Fibroblast of mammary gland (primary cell): ENCODE results near the gene DAAM2.

ENCODE experiments used
- DNase-seq: peaks from one replicate; pipeline ENCODE4 v3.0.0-alpha.2; 2010; ENCODE audit warnings: low read depth
- H3K4me3 ChIP-seq: 2 replicates; pipeline ENCODE4 v1.5.1; 2011; ENCODE audit warnings: low read depth, mild to moderate bottlenecking, low read length, moderate library complexity; ENCODE audit not compliant: control insufficient read depth
- TF ChIP-seq, protein P1 (sequence below): conservative IDR thresholded peaks from 2 replicates; pipeline ENCODE4 v1.5.1; 2011; ENCODE audit warnings: low read depth, low read length, inconsistent platforms; ENCODE audit not compliant: control insufficient read depth, insufficient read depth

Gene DAAM2

DNA sequence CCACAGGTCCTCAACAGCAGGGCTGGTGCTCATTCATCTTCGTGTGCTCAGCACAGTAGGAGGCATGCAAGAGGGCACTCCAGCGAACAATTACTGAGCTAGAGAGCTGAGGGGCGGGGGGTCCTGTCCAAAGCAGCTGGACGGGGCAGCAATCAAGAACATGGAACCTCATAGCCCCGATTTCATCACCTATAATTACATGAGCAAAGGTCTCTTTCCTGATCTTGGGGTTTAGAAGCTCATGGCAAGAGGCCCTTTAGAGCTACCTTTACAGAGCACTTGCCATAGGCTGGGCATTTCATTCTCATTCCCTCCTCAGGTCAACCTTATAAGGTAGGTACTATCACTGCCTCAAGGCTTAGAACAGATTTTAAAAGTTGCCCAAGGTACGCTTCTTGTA, 131.7 kb downstream of the DAAM2 start:
- no peak for DNase-seq
- H3K4me3 ChIP-seq = no peak overlapping the region
- TF ChIP-seq, protein P1, sequence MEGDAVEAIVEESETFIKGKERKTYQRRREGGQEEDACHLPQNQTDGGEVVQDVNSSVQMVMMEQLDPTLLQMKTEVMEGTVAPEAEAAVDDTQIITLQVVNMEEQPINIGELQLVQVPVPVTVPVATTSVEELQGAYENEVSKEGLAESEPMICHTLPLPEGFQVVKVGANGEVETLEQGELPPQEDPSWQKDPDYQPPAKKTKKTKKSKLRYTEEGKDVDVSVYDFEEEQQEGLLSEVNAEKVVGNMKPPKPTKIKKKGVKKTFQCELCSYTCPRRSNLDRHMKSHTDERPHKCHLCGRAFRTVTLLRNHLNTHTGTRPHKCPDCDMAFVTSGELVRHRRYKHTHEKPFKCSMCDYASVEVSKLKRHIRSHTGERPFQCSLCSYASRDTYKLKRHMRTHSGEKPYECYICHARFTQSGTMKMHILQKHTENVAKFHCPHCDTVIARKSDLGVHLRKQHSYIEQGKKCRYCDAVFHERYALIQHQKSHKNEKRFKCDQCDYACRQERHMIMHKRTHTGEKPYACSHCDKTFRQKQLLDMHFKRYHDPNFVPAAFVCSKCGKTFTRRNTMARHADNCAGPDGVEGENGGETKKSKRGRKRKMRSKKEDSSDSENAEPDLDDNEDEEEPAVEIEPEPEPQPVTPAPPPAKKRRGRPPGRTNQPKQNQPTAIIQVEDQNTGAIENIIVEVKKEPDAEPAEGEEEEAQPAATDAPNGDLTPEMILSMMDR = no peak

DNA sequence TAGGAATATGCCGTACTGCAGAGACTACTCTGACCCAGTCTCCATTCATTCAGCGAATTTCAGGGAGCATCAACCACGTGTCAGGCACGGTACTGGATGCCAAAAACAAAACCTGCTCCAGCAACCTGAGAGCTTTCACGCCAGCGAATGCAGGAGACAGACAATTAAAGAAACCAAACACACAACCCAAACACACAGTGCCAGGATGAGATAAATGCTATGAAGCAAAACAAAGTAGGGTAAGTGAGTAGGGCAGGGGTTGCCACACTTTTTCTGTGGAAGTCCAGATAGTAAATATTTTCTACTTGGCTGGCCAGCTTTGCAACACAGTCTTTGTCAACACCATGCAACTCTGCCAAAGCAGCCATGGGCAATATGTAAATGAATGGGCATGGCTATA, 132.1 kb downstream of the DAAM2 start:
- TF ChIP-seq, protein P1 = no peak
- no peak for DNase-seq
- no peak overlapping the region for H3K4me3 ChIP-seq

DNA sequence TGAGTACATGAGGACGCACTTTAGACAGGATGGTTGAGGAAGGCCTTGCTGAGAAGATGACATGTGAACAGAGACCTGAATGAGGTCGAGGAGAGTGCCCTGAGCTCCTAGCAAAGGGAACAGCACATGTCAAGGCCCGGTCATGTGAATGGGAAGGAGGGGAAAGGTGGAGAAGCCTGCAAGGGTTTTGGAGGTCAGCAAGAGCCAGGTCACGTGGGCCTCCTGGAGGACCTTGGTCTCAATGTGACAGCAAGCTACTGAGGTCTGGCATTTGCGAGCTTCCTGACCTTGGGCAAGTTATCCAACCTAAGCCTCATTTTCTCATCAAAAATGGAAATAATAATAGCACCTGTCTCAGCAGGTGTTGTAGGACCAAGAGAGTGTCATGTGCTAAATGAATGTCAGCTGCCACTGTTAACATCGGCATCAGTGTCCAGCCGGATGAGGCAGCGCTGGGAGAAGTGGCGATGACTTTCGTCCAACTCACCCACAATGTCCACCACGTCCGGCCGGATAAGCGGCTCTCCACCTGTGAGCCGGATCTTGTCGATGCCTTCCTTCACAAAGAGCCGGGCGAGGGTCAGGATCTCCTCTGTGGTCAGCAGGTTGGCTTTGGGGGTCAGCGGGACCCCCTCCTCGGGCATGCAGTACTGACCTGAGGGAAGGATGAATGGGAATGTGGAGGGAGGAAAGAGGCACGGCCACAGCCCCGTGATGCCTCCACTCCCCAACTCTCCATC, 133.2 kb downstream of the DAAM2 start:
- no peak for DNase-seq
- TF ChIP-seq, protein P1 = no peak
- no peak overlapping the region for H3K4me3 ChIP-seq

DNA sequence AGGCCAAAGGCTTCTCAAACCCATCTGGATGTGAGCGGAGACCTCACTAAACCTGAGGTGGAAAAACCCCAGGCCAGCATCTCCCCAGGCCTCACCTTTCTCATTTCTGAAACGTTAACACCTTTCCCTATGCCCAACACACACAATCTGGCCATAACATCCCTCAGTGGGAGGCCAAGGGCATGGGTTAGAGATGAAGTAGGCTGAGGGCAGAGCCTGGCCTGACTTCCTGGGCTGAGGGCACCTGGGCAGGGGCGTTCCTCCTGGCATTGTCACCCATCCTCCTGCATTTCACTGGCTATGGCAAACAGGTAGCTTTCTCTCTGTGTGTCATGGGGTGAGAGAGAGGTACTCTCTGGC, 133.7 kb downstream of the DAAM2 start:
- H3K4me3 ChIP-seq = no peak overlapping the region
- DNase-seq = no peak
- TF ChIP-seq, protein P1 = no peak

DNA sequence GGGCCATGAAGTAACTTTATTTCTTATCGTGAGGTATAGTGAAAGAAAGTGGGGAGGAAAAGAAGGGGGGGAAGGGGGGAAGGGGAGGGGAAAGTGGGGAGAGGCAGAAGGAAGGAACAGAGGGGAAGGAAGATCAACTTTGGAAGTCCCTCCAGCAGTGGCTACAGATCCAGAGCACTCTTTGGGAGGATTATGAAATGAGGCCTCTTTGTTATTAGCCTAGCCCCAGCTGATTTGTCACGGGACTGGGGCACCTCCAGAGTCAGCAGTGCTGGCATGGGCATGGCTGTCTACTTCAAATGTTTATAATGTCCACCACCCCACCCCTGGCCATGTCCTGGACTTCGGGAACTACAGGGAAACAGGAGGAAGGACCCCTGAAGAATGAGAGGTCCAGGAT, 134.5 kb downstream of the DAAM2 start:
- TF ChIP-seq, protein P1 = no peak
- no peak overlapping the region for H3K4me3 ChIP-seq
- no peak for DNase-seq

DNA sequence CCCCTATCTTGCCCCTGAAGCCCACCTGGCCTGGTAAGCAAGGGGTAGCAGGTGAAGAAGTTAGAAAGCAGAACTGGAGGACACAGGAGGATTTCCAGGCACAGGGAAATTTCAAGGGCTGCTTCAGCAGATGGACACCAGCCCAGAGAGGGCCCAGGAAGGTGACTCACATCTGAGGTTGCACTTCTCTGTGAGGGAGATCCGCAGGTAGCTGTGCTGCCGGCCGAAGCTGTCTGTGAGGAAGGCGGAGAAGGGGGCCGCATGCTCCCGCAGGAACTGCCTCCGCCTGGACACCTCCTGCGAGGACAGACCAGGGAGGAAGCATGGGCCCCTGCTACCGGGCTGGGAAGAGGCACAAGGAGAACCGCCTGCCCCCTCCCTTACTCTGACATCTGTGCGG, 135.0 kb downstream of the DAAM2 start:
- DNase-seq = peak; percentile 42
- TF ChIP-seq, protein P1 = no peak
- no peak overlapping the region for H3K4me3 ChIP-seq
